NCI-H748 (cell line): ENCODE data around the gene FGF14.
A peak's percentile ranks its signal among the peaks of the same experiment; 100 is the strongest.

Source experiments
- DNase-seq: peaks from one replicate; lab custom pipeline; 2025; ENCODE audit not compliant: unreplicated experiment; lab: John Stamatoyannopoulos, UW

Gene FGF14

DNA sequence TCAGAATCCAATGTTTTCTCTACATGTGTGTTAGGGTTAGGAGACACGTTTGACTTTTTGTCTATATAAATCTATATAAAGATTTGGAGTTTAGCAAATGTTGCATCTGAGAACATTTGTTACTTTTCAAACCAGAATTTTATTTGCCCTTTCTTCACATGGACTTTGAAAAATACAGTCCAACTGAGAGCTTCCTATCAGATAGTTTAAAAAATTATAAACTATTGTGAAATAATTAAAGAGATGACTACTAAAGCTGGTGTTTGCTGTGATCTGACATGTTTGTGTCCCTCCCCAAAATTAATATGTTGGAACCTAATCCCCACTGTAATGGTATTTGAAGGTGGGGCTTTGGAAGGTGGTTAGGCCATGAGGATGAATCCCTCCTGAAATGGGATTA lies 652.3 kb downstream of the FGF14 start:
- no peak for DNase-seq

DNA sequence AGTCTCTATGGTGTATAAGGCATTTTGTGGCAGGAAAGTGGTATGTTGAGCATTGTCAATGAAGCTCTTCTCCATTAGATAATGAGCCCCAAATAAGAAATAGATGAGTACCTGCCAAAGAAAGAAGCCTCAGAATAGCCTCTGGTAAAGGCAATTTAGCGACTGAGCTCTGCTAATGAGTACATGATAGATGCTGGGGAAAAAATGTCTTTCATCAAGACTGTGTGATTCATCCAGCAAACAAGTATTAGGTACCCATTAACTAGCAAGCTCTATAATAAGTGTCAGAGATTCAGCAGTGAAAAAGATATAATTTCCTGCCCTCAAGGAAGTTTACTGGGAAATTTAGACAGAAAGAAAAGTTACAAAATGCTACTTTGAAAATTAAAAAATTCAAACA lies 654.8 kb downstream of the FGF14 start:
- DNase-seq: no peak

DNA sequence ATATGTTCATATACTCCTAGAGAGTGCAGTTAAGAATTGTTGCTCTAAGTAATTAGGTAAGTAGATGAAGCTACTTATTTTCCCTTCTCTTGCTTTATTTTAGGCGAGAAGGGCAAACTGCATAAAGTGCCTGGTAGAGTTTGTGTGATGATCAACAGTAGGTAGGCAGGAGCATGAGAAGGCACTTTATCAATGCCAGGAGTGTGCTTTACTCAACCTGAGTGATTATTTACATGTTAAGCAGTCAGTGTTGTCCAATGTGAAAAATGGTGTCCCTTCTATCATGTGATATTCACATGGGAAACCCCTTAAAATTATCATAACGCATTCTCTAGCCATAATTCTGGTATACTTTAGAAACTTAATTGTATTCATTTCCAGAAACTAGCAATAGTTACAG lies 655.3 kb downstream of the FGF14 start:
- DNase-seq: no peak

DNA sequence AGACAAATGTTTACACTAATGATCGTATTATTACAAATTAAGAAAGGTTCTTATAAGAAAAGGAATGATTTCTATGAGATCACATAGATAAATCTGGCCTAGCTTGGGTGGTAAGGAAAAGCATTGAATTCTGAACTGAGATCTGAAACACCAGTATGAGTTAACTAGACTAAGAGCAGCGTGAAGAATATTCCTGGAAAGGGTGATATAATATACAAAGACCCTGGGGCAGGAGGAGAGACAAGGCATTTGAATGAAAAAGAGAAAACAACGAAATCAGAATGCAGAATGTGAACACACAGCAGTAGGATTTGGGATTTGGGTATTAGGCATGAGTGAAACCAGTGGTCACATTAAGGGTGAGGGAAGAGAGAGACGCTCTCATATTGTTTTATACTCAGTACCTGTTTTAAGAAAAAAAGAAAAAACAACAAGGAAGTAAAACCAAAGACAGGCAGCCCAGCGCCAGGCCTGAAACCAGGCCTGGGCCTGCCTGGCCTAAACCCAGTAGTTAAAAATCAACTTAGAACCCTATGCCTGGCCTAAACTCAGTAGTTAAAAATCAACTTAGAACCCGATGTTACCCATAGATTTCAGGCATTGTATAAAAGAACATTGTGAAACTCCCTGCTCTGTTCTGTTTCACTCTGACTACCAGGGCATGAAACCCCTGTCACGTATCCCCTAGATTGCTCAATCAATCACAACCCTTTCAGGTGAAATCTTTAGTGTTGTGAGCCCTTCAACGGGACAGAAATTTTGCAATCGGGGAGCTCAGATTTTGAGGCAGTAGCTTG lies 662.3 kb downstream of the FGF14 start:
- no peak for DNase-seq

DNA sequence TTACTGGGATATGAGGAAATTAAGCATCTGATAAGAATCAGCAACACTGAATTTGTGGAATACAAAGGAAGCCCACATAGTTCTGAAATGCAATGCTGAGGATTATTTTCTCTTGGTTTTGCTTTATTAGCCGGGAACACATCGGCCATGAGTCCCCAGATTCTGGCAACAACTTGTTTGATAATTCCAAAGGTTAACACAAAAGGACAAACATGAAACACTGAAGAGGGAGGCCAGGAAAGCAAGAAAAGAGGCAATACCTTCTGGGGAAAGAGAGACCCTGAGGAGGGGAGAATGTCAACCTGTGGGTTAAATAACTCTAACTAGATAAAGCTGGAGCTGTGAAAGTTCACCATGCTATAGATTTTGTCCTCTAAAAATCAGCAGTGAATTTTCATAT lies 663.5 kb downstream of the FGF14 start:
- DNase-seq: no peak

GRCh38 chr13:101736566-101736965 lies 665.3 kb downstream of the FGF14 start:
- peak; percentile 42 for DNase-seq

GRCh38 chr13:101730420-101731000 lies 671.3 kb downstream of the FGF14 start:
- DNase-seq: no peak

DNA sequence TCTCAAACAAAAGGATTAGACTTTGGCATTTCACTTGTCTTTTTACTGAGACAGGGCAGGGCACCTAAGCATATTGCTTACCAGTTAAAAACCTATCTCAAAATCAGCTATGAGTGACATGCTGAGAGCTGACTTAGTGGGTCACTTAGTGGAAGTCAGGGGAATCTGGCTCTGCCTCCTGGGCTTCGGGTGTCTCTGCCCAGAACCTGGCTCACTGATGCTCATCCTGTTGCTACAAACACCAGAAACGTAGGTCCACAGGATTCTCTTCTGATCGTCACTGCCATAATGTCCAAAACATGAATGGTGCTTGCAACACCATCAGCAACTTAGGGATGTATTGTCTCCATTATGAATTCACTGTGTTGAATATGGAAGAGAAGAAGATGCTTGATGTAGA lies 673.2 kb downstream of the FGF14 start:
- no peak for DNase-seq

GRCh38 chr13:101728021-101728420 lies 673.8 kb downstream of the FGF14 start:
- DNase-seq: no peak

DNA sequence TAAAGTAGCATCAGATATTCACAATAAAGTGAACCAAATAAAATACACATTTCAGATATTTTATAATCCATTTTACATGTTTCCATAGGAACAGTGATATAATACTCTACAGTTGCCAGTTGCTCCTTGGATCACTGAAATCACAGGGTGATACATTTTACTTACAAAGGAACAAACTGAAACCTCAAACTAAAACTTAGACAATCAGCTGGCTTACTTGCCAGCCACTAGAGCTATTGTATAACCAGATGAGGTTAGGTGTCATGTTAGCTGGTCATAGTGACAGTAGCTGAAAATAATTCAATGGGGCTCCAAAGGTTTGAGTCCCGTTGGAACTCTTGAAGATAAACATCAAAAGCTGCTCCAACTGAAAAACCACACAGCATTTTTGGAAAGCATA lies 674.7 kb downstream of the FGF14 start:
- no peak for DNase-seq

- no peak for DNase-seq
These were observed 675.2 kb downstream of the FGF14 start for GRCh38 chr13:101726681-101727080.

DNA sequence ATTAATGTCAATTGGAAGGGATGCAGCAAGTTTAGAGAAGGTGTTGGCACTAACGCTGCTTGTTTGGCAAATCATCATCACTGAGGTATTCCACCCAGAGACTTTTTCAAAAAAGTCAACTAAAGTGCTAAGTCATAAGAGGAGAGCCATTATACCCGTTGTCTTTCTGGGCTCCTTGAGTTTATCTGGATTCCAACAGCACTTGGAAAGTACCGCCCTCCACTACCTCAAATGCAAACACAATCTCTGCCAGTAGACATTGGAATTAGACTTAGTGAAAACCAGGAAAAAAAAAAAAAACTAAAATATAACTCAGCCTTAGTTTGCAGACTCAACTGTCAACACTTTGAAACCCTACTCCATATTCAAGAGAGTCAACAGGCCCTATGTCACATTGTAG lies 683.4 kb downstream of the FGF14 start:
- no peak for DNase-seq

DNA sequence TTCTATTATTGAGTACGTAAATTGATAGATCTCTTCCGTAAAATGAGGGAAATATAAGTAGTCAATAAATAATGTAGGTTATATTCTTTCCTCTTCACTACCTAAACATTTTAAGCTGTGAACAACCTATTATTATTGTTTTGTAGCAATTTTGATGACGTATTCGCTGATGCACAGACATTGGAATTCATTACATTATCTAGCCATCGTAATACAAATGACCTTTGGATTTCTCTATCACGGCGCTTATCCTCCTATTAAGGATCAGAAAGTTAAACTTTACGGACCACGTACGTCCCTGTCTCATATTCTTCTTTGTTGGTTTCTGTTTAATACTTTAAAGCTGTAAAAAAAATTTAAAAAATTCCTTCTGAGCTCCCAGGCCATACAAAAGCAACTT lies 684.5 kb downstream of the FGF14 start:
- no peak for DNase-seq

DNA sequence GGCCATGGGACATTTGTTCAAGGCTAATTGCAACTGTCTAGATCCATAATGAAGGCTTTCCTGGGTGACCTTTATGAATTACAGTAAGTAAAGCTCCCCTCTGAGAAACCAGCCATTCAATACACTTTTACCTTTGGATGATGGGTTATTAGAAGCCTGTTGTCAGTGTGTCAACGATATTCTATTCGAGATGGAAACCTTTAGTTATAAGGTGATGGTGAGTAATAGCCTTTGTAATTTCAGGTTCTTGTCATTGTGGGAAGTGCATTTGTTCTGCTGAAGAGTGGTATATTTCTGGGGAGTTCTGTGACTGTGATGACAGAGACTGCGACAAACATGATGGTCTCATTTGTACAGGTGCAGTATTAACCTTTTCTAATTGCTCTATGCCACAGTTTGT lies 687.7 kb downstream of the FGF14 start:
- peak; percentile 56 for DNase-seq

- no peak for DNase-seq
These were observed 689.9 kb downstream of the FGF14 start for GRCh38 chr13:101712026-101712348.

GRCh38 chr13:101711307-101712025 lies 690.4 kb downstream of the FGF14 start:
- DNase-seq: no peak

DNA sequence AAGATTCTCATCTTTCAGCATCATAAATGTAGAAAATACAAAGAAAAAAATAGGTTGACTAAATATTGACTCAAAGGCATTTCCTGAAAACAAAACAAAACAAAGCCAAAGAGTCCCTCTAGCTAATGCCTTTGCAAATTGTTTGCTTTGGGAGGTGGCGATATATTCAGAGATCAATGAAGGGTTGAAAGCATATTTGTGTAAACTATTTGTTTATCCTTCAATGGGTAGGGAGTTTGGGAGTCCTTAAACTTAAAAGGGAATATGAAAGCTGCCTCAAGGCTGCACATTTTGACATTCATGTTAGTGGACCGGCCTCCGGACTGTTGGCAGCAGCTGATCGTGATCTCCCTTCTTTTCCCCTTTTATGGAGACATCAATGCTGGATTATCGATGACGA lies 691.9 kb downstream of the FGF14 start:
- peak; percentile 88 for DNase-seq

GRCh38 chr13:101708115-101708514 lies 693.7 kb downstream of the FGF14 start:
- no peak for DNase-seq

GRCh38 chr13:101707659-101708058 lies 694.2 kb downstream of the FGF14 start:
- no peak for DNase-seq

DNA sequence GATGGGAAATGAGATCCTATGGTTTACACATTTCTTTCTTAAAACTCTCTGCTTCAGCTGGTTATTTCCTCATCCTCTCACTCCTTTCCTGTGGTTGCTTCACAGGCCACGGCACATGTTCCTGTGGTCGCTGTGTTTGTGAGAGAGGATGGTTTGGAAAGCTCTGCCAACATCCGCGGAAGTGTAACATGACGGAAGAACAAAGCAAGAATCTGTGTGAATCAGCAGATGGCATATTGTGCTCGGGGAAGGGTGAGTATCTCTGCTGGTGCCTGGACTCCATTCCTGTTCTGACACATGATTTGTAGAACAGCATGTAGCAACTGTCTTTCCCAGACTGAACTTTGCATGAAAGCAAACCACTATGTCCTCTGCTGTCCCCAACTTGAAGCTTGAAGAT lies 695.2 kb downstream of the FGF14 start:
- peak; percentile 11 for DNase-seq

GRCh38 chr13:101703838-101704237 lies 698.0 kb downstream of the FGF14 start:
- no peak for DNase-seq

DNA sequence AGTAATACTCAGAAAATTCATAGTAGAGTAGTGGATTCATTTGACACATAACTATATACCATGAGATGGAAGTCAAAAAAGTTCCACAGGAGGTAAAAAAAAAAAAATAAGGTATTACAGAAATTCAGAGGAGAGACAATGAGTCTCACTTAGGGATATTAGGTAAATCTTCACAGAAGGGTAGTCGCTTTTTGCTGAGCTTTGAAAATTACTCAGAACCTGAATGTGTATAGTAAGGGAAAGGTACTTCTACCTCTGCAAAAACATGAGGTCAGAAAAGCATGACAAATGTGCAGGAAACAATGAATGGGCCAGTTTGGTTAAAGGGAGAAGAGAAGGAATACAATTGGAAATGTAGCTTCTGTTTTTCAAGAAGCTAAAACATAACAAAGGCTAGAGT lies 698.8 kb downstream of the FGF14 start:
- DNase-seq: no peak
